Activated CD4-positive, CD25-positive, alpha-beta regulatory T cell (primary cell): Measurements from ENCODE around the gene MSANTD1.
A peak's percentile ranks its signal among the peaks of the same experiment; 100 is the strongest.
"Not testable (repeated sequence)": the region's sequence is repeated elsewhere in the genome, so short reads cannot be mapped to it uniquely, and the experiment has no call there.

Experiments used
- DNase-seq, 4 experiments: peaks; one replicate each; lab custom pipeline; 2025; lab: John Stamatoyannopoulos, UW

Gene MSANTD1

DNA sequence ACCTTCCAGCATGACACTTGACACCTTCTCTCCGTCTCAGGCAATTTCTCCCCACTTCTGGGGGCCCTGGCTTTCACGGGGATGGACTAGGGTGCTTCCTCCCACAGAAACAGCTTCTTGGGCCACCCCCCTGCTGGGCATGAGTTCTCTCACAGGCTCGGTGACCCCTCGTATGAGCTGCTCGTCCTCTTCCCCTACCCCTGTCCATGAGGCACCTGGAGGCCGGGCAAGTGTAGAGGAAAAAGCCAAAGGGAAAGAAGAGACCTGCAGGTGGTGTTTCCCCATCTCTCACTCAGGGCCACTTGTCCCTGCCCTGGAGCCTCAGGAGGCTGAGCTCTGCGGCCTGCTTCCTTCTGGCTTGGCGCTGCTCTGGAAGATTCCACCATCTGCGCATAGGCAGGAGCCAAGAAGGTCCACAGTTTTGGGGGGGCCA lies 41.9 kb downstream of the MSANTD1 start:
- DNase-seq = no peak

DNA sequence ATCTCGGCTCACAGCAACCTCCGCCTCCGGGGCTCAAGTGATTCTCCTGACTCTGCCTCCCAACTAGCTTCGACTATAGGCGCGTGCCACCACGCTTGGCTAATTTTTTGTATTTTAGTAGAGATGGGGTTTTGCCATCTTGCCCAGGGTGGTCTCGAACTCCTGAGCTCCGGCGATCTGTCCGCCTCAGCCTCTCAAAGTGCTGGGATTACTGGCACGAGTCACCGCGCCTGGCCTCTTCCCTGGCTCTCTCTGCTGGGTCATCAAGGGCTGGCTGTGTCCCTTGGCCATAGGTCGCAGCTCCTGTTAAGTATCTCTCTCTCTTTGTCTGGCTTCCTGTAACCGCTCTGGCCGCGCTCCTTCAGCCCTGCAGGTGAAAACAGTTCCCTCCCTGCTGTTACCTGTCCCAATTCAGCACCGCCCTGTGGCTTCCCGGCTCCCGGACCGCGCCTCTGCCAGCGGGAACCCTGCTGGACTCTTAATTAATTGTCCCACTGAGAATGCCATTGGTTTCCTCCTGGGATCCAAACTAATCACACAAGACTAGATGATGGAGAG lies 42.5 kb downstream of the MSANTD1 start:
- DNase-seq = no peak

DNA sequence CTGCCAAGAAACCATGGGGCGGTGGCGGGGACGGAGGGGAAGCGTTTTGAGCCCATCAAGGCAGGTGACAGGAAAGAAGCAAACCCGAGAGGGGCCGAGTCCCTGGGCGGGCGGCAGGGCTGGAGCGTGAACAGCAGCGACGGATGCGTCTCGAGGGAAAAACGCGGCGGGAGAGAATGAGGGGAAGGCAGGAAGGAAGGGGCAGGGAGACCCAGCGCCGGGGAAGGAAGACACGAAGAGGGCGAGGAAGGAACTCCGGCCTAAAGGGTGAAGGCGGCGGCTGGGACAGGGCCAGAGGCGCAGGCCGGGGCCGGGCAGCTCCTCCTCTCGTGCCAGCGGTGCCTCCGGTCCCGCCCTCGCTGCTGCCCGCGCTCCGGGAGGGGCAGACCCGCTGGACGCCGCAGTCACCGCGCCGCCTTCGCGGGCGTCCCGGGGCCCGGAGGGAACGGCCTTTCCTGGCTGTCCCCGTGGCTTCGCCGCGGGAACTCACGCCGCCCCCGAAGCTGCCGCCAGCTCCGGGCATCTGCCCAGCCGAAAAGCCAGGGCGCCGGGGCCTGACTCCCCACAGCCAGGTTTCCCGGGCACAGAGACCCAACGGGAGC lies 43.1 kb downstream of the MSANTD1 start:
- no peak for DNase-seq

DNA sequence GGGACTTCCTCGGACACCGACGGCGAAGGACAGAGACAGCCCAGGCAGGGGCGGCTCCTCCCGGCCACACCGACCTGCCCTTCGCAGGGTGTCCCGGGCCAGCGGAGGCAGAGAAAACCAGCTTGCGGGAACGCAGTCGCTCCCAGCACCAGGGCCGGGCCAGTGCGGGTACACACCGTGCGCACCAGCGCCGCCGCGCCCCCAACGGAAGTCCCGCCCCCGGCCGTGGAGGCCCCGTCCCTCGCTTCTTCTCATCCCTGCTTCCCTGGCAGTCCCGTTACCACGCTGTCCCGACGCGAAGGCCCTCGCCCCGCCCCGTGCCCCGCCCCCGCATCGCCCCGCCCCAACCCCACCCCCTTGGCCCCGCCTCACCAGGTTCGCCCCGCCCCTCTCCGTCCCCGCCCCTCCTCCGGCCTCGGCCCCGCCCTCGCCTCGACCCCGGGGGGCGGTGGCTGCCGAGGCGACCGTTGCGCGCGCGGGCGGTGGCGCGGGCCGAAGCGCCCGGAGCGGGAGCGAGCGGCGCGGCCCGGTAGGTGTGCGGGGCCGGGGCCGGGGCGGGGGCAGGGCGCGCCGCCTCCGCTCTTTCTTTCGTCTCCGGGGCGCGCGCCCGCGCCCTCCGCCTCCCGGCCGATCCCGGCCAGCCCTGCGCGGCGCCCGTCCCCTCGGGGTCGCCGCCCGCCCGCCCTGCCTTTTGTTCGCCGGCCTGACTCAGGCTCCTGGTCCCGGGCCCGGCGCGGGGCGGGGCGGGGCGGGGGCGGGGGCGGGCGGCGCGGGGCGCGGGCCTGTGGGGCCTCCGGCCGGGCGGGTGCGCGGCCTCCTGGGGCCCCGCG lies 43.8 kb downstream of the MSANTD1 start, which contains the start of gene RGS12:
TSS of gene RGS12 (plus strand) at position 451 of the 830 bp plus-strand sequence. CDS start 23,150 bp downstream, outside the sequence.
- DNase-seq = peak; percentile 65 to 85 (median 78)

DNA sequence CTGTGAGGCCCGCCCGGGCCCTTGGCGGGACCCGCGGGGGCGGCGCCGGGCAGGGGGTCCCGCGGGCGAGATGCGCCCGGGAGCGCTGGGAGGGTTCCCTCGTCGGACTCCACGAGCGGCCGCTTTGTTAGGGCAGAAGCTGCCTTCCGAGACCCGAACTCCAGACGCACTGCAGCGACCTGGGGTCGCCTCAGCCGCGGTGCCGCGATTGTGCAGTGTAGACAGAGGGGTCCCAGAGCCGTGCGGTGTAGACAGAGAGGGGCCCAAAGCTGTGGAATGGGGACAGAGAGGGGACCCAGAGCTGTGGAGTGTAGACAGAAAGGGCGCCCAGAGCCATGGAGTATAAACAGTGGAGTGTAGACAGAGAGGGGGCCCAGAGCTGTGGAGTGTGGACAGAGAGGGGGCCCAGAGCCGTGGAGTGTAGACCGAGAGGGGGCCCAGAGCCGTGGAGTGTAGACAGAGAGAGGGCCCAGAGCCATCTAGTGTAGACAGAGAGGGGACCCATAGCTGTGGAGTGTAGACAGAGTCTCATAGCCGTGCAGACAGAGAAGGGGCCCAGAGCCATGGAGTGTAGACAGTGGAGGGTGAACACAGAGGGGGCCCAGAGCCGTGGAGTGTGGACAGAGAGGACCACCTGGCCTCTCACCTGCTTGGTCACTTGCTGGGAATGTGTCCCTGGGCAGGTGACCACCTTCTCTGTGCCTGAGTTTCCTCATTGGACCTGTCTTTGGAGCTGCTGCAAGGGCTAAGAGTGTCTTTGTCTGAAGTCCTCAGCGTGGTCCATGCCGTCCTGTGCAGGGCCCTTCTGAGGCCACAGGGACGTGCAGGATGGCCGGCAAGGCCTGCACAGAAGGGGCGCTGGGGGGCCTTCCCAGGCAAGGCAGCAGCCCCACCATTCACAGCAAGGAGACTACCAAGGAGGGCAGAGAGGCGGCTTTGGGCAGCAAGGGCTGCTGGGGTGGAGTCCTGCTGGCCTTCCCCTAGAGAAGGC lies 44.7 kb downstream of the MSANTD1 start:
- no peak for DNase-seq

DNA sequence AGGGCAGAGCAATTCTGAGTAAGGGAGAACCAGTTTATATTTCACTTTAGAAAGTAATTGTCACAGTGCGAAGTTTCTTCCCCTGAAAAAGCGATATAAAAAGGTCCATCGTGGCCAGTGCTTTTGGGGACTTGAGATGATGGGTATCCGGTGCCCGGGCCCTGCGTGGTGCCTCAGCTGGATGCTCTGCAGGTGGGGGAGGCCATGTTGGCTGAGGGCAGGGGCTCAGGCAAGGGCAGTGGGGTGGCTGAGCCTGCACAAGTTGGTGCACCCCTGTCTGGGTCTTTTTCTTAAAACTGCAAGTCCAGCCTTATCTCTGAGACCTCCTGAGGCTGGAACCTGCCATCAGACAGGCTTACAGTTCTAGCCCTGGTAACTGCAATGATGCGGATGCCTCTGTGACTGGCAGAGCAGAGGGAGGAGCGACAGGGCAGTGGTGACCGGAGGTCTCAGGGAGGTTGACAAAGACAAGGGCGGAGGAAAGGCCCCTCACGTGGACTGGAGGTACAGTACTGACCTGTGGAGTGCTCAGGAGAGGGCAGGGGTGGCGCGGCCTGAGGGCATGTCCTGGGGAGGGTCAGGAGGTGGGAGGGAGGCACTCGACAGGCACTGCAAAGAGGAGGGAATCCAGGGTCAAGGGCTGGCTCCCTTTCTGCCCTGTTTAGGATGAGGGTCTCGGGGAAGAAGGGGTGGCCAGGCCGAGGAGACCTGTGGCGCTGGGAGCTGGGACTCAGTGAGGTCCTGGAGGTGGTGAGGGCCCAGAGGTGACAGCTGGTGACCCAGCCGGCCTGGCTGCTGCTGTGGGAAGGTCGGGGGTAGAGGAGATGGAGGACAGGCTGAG lies 45.7 kb downstream of the MSANTD1 start:
- no peak for DNase-seq

- DNase-seq = no peak
These were observed 47.1 kb downstream of the MSANTD1 start for GRCh38 chr4:3295837-3296624.

- DNase-seq = no peak
These were observed 47.7 kb downstream of the MSANTD1 start for GRCh38 chr4:3296651-3297050.

GRCh38 chr4:3297066-3297859 lies 48.3 kb downstream of the MSANTD1 start:
- DNase-seq = no peak

GRCh38 chr4:3299122-3299975 lies 50.4 kb downstream of the MSANTD1 start:
- no peak for DNase-seq

- no peak for DNase-seq
These were observed 51.2 kb downstream of the MSANTD1 start for GRCh38 chr4:3299976-3300671.

GRCh38 chr4:3300882-3301281 lies 51.9 kb downstream of the MSANTD1 start:
- DNase-seq = not testable (repeated sequence)

- no peak for DNase-seq
These were observed 52.7 kb downstream of the MSANTD1 start for GRCh38 chr4:3301450-3302172.

DNA sequence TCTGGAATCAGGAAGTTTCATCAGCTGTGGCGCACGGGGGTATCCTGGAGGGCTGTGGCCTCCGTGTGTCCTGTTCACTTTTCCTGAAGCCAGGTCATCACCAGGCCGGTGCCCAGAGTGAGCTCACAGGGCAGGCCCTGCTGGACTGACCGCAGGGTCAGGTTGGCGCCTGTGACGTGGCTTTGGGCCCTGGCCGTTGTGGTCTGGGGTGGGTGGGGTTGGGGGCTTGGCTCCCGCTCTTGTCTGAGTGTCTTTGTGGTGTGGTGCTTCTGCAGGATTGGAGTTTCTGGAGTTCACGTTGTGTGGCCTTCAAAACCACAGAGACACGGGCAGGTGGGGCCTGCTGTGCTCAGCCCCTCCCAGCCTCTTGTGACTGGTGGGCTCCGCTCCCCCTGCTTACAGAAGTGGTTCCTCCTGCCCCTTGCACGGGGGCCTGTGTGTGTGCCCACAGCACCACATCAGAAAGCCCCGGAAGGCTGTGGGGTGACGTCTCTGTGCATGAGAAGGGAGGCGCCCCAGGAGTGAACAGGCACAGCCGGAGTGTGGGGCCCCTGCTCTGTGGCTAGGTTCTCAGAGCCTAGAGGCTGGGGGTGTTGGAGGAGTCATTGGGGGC lies 53.3 kb downstream of the MSANTD1 start:
- peak; percentile 19 to 61 (median 44) for DNase-seq

DNA sequence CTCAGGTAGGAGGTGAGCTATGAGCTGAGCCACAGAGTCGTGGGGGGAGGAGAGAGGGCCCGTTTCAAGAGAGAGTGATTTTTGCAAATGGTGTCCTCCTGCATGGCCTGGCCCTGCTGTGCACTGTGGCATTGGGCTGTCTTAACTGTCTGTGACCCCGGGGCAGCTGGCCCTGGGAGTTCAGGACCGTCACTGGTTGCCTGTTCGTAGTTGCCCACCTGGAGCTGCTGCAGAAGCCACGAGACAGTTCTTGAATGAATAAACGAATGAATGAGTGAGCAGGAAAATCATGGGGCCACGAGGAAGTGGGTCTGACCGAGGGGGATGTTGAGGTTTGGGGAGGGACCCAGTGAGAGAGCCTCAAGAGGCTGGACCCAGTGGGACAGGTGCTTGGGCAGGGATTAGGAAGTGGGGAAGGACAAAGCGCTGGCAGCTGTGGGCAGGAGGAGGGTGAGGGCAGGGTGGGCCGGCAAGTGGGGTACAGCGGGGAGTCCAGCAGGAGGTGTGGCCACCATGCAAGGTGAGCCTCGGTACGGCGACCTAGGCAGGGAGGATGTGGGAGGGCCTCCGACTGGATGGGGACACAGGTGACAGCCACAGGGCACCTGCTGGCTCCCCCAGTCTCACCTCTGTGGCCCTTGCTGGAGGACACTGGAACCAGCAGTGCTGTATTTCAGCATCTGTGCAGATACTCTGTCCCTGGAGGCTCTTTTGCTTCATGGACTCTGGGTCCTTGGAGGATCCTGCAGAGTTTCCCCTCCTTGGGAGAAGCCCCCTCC lies 54.0 kb downstream of the MSANTD1 start:
- no peak for DNase-seq

DNA sequence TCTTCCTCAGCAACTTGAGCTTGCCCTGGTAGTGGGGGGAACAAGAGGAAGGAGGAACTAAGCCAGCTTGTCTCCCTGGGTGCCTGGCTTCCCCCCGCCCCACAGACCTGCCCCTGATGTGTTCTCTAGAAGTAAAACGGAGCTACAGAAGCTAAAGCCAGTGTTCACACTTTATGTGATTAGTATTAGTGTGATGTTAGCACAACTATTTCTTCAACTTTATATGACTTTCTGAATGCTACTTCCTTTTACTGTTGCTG lies 54.5 kb downstream of the MSANTD1 start:
- DNase-seq = no peak
